ENCODE data around the gene ESR1. TPM values are rescaled to one million over a fixed set of nuclear protein-coding genes. Genes with fewer than 3 reads are reported as not detected.

Gene ESR1
- polyA plus RNA-seq, 1 donor (not counting 4 experiments of a cell fraction or from before 2014, with no cell fraction given): 0.22 TPM

DNA sequence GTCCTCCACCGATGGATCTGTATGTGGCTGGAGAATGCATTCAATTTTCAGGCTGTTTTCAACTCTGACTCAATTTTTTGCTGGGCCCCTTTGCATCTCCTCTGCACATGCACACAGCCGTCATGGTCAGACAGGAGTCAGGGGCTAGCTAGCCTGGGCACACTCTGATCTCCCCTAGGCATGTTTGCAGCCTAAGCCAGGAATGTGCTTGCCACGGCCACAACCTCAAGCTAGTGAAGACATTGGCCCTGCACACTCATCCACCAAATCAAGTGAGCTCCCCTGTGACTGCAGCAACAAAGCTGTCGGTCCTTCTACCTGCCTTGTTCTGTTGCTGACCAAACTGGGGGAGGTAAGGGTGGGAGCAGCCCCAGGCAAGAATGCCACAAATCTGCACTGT is 300.5 kb downstream of the ESR1 start:
- H3K4me3 ChIP-seq (ENCODE audit: control insufficient read depth in 2 of 3, extremely low read depth in 1 of 3, insufficient read depth in 2 of 3, low read depth in 1 of 3, low read length in 3 of 3): no peak overlapping the region
- no peak overlapping the region for H3K27ac ChIP-seq (ENCODE audit: control insufficient read depth, insufficient read depth, low read length)
- no peaks in the 10 kb centered on the region for H3K79me2 ChIP-seq (ENCODE audit: control insufficient read depth, insufficient read depth, low read length)
- dilution Hi-C loops (cut with MboI; ENCODE audit: extremely low pct_ligation_motif_present, low sequenced_read_pairs): no loop called here
- no peak for DNase-seq (ENCODE audit: low read depth, low spot score)
- no peaks in the 10 kb centered on the region for H3K9me1 ChIP-seq (ENCODE audit: control insufficient read depth, extremely low read depth, insufficient read depth, low read length)
- FAIRE-seq: no peak
- no peaks in the 10 kb centered on the region for H3K27me3 ChIP-seq (ENCODE audit: control insufficient read depth, extremely low read depth, insufficient read depth, low read length)
- no peaks in the 10 kb centered on the region for H4K20me1 ChIP-seq (ENCODE audit: control insufficient read depth, extremely low read depth, insufficient read depth, low read length)
- no peak overlapping the region for H3K4me2 ChIP-seq (ENCODE audit: control insufficient read depth, extremely low read depth, insufficient read depth, low read depth, low read length)
- no peak overlapping the region for H2AFZ ChIP-seq (ENCODE audit: control insufficient read depth, low read length)
- no peaks in the 10 kb centered on the region for H3K36me3 ChIP-seq (ENCODE audit: control insufficient read depth in 2 of 2, extremely low read depth in 1 of 2, insufficient read depth in 2 of 2, low read length in 2 of 2)
- H3K4me1 ChIP-seq (ENCODE audit: control insufficient read depth, extremely low read depth, insufficient read depth, low read length): peaks cover 2% of the 10 kb centered on the region
- no peak overlapping the region for H3K9ac ChIP-seq (ENCODE audit: control insufficient read depth, extremely low read depth, insufficient read depth, low read length)
- no peaks in the 10 kb centered on the region for H3K9me3 ChIP-seq (ENCODE audit: control insufficient read depth, low read depth, low read length)
- no peak for TF ChIP-seq EZH2 (IDR thresholded peaks at IDR 0.05; ENCODE audit: low read length)
- TF ChIP-seq, protein P1, sequence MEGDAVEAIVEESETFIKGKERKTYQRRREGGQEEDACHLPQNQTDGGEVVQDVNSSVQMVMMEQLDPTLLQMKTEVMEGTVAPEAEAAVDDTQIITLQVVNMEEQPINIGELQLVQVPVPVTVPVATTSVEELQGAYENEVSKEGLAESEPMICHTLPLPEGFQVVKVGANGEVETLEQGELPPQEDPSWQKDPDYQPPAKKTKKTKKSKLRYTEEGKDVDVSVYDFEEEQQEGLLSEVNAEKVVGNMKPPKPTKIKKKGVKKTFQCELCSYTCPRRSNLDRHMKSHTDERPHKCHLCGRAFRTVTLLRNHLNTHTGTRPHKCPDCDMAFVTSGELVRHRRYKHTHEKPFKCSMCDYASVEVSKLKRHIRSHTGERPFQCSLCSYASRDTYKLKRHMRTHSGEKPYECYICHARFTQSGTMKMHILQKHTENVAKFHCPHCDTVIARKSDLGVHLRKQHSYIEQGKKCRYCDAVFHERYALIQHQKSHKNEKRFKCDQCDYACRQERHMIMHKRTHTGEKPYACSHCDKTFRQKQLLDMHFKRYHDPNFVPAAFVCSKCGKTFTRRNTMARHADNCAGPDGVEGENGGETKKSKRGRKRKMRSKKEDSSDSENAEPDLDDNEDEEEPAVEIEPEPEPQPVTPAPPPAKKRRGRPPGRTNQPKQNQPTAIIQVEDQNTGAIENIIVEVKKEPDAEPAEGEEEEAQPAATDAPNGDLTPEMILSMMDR (optimal IDR thresholded peaks at IDR 0.05 in 1 of 3, IDR thresholded peaks at IDR 0.05 in 1 of 3, conservative IDR thresholded peaks at IDR 0.05 in 1 of 3; ENCODE audit: extremely low read depth in 1 of 3, insufficient read depth in 2 of 3, low read length in 3 of 3): no peak

DNA sequence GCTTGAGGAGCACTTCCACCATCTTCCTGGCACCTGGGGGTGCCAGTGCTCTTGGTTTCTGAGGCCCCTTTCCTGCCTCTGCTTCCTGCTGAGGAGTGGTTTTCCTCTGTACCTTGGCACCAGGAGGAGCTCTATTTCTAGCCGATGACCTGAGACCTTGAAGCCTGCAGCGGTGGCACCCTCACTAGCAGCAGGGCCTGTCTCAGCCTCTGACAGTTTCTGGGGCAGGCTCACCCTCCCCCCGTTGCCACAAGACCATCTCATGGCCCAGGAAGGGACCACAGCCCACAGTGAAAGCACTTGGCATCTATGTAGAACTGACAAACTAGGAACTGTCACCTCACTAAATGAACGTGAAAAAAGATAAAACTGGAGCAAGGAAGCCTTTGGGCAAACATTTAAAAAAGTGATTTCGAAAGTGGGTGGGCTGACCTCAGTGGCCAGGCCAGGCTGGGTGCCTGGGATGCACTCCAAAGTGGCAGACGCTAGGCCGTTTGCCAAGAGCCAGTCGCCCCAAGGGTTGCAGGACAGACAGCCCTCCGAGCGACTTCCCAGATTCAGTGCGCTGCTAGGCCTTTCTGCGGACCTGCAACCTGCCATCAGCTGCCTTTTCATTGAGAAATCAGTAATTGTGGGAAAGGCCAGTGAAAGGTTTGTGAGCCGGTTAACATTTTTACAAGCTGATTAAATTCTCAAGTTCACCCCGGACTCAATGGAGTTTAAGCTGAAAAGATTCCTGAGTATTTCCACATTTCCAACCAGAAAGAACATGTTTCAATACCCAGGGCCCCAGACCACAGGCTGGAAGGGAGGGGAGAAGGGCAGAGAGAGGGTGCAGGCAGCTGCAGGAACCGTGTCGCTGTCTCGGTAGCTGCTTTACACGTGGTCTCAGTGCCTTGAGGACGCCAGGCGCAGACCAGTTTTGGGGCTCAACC is 303.7 kb downstream of the ESR1 start:
- no peak for FAIRE-seq

More for the DNA sequence above, 303.7 kb downstream of the ESR1 start:
- peaks cover 7% of the 10 kb centered on the region for H3K4me1 ChIP-seq (ENCODE audit: control insufficient read depth, extremely low read depth, insufficient read depth, low read length)
- no peaks in the 10 kb centered on the region for H3K9me3 ChIP-seq (ENCODE audit: control insufficient read depth, low read depth, low read length)
- DNase-seq (ENCODE audit: low read depth, low spot score): no peak
- no peaks in the 10 kb centered on the region for H3K36me3 ChIP-seq (ENCODE audit: control insufficient read depth in 2 of 2, extremely low read depth in 1 of 2, insufficient read depth in 2 of 2, low read length in 2 of 2)
- H3K4me3 ChIP-seq (ENCODE audit: control insufficient read depth in 2 of 3, extremely low read depth in 1 of 3, insufficient read depth in 2 of 3, low read depth in 1 of 3, low read length in 3 of 3): no peak overlapping the region
- no peaks in the 10 kb centered on the region for H4K20me1 ChIP-seq (ENCODE audit: control insufficient read depth, extremely low read depth, insufficient read depth, low read length)
- H3K4me2 ChIP-seq (ENCODE audit: control insufficient read depth, extremely low read depth, insufficient read depth, low read depth, low read length): no peak overlapping the region
- no peak overlapping the region for H3K9ac ChIP-seq (ENCODE audit: control insufficient read depth, extremely low read depth, insufficient read depth, low read length)
- dilution Hi-C loops (cut with MboI; ENCODE audit: extremely low pct_ligation_motif_present, low sequenced_read_pairs): no loop called here
- H3K27me3 ChIP-seq (ENCODE audit: control insufficient read depth, extremely low read depth, insufficient read depth, low read length): no peaks in the 10 kb centered on the region
- H3K27ac ChIP-seq (ENCODE audit: control insufficient read depth, insufficient read depth, low read length): no peak overlapping the region
- TF ChIP-seq EZH2 (IDR thresholded peaks at IDR 0.05; ENCODE audit: low read length): no peak
- TF ChIP-seq, protein P1 (optimal IDR thresholded peaks at IDR 0.05 in 1 of 3, IDR thresholded peaks at IDR 0.05 in 1 of 3, conservative IDR thresholded peaks at IDR 0.05 in 1 of 3; ENCODE audit: extremely low read depth in 1 of 3, insufficient read depth in 2 of 3, low read length in 3 of 3): no peak
- H3K9me1 ChIP-seq (ENCODE audit: control insufficient read depth, extremely low read depth, insufficient read depth, low read length): no peaks in the 10 kb centered on the region
- H2AFZ ChIP-seq (ENCODE audit: control insufficient read depth, low read length): peak overlapping the region; percentile 65
- no peaks in the 10 kb centered on the region for H3K79me2 ChIP-seq (ENCODE audit: control insufficient read depth, insufficient read depth, low read length)

Data from keratinocyte (primary cell).